LNCaP clone FGC (cell line): ENCODE measurements around the gene GRN.
"Not testable (repeated sequence)": the region's sequence is repeated elsewhere in the genome, so short reads cannot be mapped to it uniquely, and the experiment has no call there.

Experiments used
- DNase-seq: peaks from one replicate; pipeline ENCODE4 v3.0.0-alpha.2; 2011; ENCODE audit warnings: low read depth
- H3K4me3 ChIP-seq: 2 replicates; pipeline ENCODE4 v1.5.1; 2011; ENCODE audit warnings: mild to moderate bottlenecking, low read depth, low read length, control low read depth
- TF ChIP-seq, protein P1 (sequence below): IDR thresholded peaks from 2 replicates; pipeline ENCODE4 v1.5.1; 2012; ENCODE audit warnings: mild to moderate bottlenecking; ENCODE audit not compliant: control insufficient read depth, insufficient read depth; ENCODE audit errors: extremely low read depth

The GRN gene

DNA sequence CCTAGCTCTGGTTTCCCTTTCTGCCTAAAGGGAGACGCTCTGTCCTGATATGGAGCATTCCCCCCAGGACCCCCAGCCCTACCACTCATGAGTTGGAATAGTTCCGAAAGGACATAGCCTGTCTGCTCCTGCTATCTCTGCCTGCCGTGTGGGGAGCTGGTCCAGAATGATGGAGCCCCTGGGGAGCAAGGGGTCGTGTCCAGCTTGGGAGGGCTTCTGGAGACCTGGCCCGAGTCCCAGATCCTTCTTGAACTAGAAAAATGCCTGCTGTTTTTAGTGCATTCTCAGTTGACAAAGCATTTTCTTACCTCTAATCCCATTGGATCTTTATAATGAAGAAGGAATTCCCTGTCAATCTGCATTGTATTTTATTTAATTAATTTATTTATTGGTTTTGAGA is 9.1 kb upstream of the GRN start:
- TF ChIP-seq, protein P1, sequence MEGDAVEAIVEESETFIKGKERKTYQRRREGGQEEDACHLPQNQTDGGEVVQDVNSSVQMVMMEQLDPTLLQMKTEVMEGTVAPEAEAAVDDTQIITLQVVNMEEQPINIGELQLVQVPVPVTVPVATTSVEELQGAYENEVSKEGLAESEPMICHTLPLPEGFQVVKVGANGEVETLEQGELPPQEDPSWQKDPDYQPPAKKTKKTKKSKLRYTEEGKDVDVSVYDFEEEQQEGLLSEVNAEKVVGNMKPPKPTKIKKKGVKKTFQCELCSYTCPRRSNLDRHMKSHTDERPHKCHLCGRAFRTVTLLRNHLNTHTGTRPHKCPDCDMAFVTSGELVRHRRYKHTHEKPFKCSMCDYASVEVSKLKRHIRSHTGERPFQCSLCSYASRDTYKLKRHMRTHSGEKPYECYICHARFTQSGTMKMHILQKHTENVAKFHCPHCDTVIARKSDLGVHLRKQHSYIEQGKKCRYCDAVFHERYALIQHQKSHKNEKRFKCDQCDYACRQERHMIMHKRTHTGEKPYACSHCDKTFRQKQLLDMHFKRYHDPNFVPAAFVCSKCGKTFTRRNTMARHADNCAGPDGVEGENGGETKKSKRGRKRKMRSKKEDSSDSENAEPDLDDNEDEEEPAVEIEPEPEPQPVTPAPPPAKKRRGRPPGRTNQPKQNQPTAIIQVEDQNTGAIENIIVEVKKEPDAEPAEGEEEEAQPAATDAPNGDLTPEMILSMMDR = no peak
- H3K4me3 ChIP-seq = no peak overlapping the region
- DNase-seq = no peak

DNA sequence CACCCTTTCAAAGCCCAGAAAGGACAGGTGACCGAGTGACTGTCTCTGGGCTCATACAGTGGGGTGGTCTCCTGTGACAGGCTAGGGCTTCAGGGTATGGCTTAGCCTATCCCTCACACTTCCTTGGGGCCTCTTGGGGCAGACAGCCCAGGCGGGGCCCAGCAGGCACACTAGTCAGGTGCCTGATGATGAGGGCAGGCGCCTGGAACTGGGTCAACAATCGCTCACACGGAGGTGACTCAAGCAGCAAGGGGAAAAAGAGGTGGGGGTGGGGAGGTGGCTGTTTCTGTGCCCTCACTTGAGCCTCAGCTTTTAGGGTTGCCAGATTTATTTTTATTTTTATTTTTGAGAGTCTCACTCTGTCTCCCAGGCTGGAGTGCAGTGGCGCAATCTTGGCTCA is 6.4 kb upstream of the GRN start:
- no peak overlapping the region for H3K4me3 ChIP-seq
- TF ChIP-seq, protein P1 = no peak
- DNase-seq = no peak

DNA sequence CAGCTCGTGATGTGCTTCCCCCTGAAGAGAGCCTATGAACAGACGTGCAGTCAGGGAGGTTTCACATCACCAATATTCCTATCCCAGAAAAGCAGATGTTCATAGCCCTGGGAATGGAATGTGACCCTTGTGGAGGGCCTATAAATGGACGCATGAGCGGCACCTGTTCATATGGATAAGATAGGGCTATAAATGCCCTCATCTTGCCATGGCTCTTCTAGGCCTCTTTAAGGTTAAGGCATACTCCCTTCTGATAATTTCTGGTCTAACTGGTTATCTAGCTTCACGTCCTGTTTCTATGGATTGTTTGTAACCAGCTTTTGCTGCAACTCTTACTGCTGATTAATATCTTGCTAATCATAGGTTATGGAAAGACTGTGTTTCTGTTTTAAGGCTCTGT is 4.5 kb upstream of the GRN start:
- DNase-seq, H3K4me3 ChIP-seq: not testable (repeated sequence)

DNA sequence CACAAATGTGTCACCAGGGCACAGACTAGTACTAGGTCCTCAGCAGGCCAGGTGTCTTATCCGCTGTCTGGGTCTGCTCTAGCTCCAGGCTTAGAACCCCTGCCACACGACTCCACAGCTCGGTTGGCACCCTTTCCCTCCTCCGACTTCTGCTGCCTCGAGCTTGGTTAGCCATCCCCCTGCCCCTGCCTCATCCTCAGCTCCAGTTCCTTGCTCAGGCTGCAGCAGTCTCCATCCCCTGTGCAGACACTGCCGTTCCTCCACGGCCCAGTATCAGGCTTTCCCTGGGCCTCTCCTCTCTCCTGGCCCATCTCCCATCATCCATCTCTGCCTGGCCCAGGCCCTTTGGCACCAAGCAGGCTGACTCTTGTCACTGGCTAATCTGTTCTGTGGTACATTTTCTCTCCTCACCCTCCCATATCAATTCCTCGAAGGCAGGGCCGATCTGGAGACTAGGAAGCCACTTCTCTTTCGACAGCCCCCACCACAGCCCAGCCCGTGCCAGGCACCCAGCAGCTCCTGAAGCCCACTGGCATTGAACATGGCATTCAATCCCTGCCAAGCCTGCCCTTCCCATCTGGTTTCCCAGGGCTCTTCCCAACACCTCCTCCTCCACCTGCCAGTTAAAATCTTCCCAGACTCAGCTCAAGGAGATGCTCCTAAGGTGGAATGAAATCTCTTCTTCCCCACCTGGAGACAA is 1.4 kb upstream of the GRN start:
- H3K4me3 ChIP-seq = no peak overlapping the region
- DNase-seq = no peak
- TF ChIP-seq, protein P1 = no peak

DNA sequence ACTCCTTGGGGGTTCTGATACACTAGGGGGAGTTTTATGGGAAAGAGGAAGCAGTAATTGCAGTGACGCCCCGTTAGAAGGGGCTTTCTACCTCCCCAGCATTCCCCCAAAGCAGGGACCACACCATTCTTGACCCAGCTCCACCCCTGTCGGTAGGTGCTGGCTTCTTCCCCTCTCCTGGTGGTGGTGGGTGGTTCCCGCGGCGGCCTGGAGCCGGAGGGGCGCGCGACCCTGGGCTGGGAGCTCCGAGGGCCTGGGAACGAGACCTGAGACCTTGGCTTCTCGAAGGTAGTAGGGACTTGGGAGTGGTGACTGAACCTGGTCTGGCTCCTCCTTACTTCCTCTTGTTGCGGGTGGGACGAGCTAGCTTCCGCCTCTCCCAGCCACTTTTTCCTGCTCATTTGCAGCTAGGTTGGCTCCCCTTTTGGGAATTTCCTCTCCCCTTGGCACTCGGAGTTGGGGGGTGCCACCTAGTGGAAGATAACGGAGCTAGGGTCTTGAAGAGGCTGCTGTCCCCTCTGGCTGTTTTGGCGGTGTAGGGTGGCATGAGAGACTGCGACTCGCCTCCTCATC is 438 bp downstream of the GRN start:
- DNase-seq = no peak
- TF ChIP-seq, protein P1 = 0 out of 2 replicates have a peak, but pooled peaks have one; percentile 19
- H3K4me3 ChIP-seq = peak overlapping the region; percentile 87

DNA sequence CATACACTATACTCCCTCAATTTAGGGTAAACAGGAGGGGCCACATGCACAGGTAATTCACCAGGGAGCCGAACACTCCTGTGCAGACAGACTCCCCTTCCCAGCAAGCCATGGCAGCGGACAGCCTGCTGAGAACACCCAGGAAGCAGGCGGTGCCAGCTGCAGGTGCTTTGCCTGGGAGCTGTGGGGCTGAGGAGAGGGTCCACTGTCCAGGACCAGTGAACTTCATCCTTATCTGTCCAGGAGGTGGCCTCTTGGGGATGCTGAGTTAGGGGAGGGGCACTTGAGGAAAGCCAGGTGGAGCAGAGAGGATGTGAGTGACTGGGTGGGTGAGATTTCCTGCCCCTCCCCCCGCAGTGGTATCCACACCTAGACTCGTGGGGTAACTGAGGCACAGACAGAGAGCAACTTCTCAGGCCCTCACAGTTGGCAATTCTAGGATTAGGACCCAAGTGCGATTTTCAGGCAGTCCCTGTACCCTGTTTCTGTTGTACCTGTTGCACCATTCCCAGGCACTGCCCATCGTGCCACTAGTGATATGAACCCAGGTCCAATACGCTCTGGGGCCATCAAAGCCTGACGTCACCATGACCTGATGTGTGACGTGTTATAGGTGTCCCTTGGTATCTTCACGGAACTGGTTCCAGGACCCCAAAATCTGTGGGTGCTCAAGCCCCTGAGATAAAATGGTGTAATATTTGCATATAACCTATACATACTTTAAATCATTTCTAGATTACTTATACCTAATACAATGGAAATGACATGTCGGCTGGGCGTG is 1.2 kb downstream of the GRN start:
- TF ChIP-seq, protein P1 = no peak
- H3K4me3 ChIP-seq = peak overlapping the region; percentile 87
- no peak for DNase-seq

DNA sequence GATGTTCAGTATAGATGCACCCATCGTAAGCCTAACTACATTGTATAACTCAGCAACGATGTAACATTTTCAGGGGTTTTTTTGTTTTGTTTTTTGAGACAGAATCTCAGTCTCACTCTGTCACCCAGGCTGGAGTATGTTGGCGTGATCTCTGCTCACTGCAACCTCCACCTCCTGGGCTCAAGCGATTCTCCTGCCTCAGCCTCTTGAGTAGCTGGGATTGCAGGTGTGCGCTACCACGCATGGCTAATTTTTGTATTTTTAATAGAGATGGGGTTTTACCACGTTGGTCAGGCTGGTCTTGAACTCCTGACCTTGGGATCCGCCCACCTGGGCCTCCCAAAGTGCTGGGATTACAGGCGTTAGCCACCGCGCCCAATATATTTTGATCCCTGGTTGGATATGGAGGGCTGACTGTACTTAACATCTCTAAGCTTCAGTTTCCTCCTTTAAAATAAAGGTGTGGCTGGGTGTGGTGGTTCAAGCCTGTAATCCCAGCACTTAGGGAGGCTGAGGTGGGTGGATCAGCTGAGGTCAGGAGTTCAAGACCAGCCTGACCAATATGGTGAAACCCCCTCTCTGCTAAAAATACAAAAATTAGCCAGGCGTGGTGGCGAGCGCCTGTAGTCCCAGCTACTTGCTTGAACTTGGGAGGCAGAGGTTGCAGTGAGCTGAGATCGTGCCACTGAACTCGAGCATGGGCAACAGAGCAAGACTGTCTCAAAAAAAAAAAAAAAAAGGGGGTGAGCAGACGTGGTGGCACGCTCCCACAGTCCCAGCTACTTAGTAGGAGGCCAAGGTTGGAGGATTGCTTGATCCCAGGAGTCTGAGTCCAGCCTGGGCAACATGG is 2.3 kb downstream of the GRN start:
- H3K4me3 ChIP-seq, DNase-seq: not testable (repeated sequence)
